HepG2 (cell line): ENCODE results near the gene DHX57. TPM values are rescaled to one million over a fixed set of nuclear protein-coding genes. Genes with fewer than 3 reads are reported as not detected.
A peak's percentile ranks its signal among the peaks of the same experiment; 100 is the strongest.

Experiments
- ATAC-seq: fragments of 200-7000 bp; cut with Tn5 transposase; 3 replicates; pipeline ENCODE4 v1.9.1; 2020; ENCODE audit warnings: mild to moderate bottlenecking, moderate library complexity
- BruUV-seq: library from RNA; stranded (reverse); fragments of 400-500 nt; replicated peaks from 2 replicates; lab custom pipeline; 2021; lab: Mats Ljungman, UMichigan
- CTCF ChIA-PET: fragments of 300-600 bp; formaldehyde crosslinking; extraction: SDS; loops from one replicate; lab custom pipeline; 2021; ENCODE audit warnings: low total read pairs, inconsistent platforms, low intra/inter-chr PET ratio; lab: Yijun Ruan, JAX
- POLR2A ChIA-PET: fragments of 350-600 bp; sonication (Branson Sonifier 250); formaldehyde crosslinking; loops from one replicate; lab custom pipeline; 2020; ENCODE audit warnings: antibody characterized with exemption, inconsistent platforms; lab: Yijun Ruan, JAX
- DNase-seq: peaks from one replicate; pipeline ENCODE4 v3.0.0-alpha.2; 2015; ENCODE audit warnings: low spot score
- FAIRE-seq: peaks from 3 replicates; lab custom pipeline; 2011; peaks lifted over from hg19 to GRCh38; lab: Jason Lieb, UNC
- H2AFZ ChIP-seq: one replicate; pipeline ENCODE4 v1.6.1; 2011; ENCODE audit warnings: low read length, inconsistent platforms
- H3K27ac ChIP-seq: fragments of 300-600 bp; 3 replicates; pipeline ENCODE4 v1.8.0; 2011; ENCODE audit warnings: mixed run types, mild to moderate bottlenecking, mixed read lengths, low read length, inconsistent platforms; ENCODE audit not compliant: insufficient read depth; ENCODE audit errors: extremely low read length
- H3K27me3 ChIP-seq, 2 experiments: fragments of 200-600 bp in 1 of 2; 2 replicates in 1 of 2; 3 replicates in 1 of 2; pipeline versions ENCODE4 v1.6.0 to v1.8.0; 2011; ENCODE audit warnings: low read length in 2 of 2, mild to moderate bottlenecking in 2 of 2, moderate library complexity in 2 of 2, inconsistent platforms in 1 of 2; ENCODE audit not compliant: insufficient read depth in 2 of 2, control insufficient read depth in 1 of 2
- H3K36me3 ChIP-seq, 2 experiments: fragments of 200-600 bp in 1 of 2; replicated peaks in 1 of 2; 2 replicates in 1 of 2; 3 replicates in 1 of 2; pipeline versions ENCODE4 v1.5.1 to v1.8.0; 2011; ENCODE audit warnings: low read length in 2 of 2, inconsistent platforms in 1 of 2; ENCODE audit not compliant: insufficient read depth in 2 of 2, control insufficient read depth in 1 of 2
- H3K4me1 ChIP-seq: 2 replicates; pipeline ENCODE4 v1.5.1; 2012; ENCODE audit warnings: low read length, inconsistent platforms; ENCODE audit not compliant: insufficient read depth
- H3K4me2 ChIP-seq: 2 replicates; pipeline ENCODE4 v1.6.0; 2011; ENCODE audit warnings: low read depth, low read length, inconsistent platforms
- H3K4me3 ChIP-seq, 3 experiments: fragments of 200-600 bp in 1 of 3; sonication (generic), shearing (Covaris generic) in 1 of 3; replicated peaks in 1 of 3; 2 replicates each; pipeline ENCODE4 v1.5.1; 2011 to 2016; ENCODE audit warnings: low read length in 3 of 3, inconsistent platforms in 2 of 3, low read depth in 2 of 3, mild to moderate bottlenecking in 2 of 3, control low read depth in 1 of 3, mixed read lengths in 1 of 3; ENCODE audit not compliant: insufficient read depth in 1 of 3
- H3K79me2 ChIP-seq: one replicate; pipeline ENCODE4 v1.6.1; 2011; ENCODE audit warnings: low read length, inconsistent platforms; ENCODE audit not compliant: insufficient read depth
- H3K9ac ChIP-seq: 2 replicates; pipeline ENCODE4 v1.6.0; 2011; ENCODE audit warnings: mild to moderate bottlenecking, low read depth, low read length, inconsistent platforms; ENCODE audit not compliant: insufficient read depth
- H3K9me3 ChIP-seq: 2 replicates; pipeline ENCODE4 v1.5.1; 2012; ENCODE audit warnings: mild to moderate bottlenecking, low read length
- H4K20me1 ChIP-seq: 2 replicates; pipeline ENCODE4 v1.6.0; 2011; ENCODE audit warnings: inconsistent platforms, mild to moderate bottlenecking, low read length, moderate library complexity; ENCODE audit not compliant: insufficient read depth
- ATF7 ChIP-seq, 2 experiments: fragments of 450-650 bp in 1 of 2; sonication (generic) in 1 of 2; formaldehyde crosslinking in 1 of 2; IDR thresholded peaks; 2 replicates each; pipeline versions ENCODE4 v1.4.0 to v1.6.1; 2016 to 2020; ENCODE audit warnings: antibody characterized with exemption in 1 of 2, mild to moderate bottlenecking in 1 of 2, missing genetic modification reagents in 1 of 2
- CEBPB ChIP-seq: IDR thresholded peaks from 2 replicates; pipeline ENCODE4 v1.6.1; 2011; ENCODE audit warnings: low read depth, low read length, improper control_type of control experiment, borderline replicate concordance
- CEBPG ChIP-seq: IDR thresholded peaks from 2 replicates; pipeline ENCODE4 v1.6.1; 2016
- ETV5 ChIP-seq: IDR thresholded peaks from 2 replicates; pipeline ENCODE4 v1.6.1; 2018; ENCODE audit warnings: missing biosample characterization, missing genetic modification reagents, inconsistent platforms, borderline replicate concordance
- KLF11 ChIP-seq: IDR thresholded peaks from 2 replicates; pipeline ENCODE4 v1.6.1; 2016; ENCODE audit warnings: missing compliant biosample characterization
- SALL2 ChIP-seq: sonication (generic); formaldehyde crosslinking; IDR thresholded peaks from 2 replicates; pipeline ENCODE4 v1.8.1; 2023; ENCODE audit warnings: mild to moderate bottlenecking, missing genetic modification reagents, inconsistent platforms
- ZBTB7A ChIP-seq: sonication (generic); formaldehyde crosslinking; IDR thresholded peaks from 2 replicates; pipeline ENCODE4 v1.8.0; 2022; ENCODE audit warnings: mild to moderate bottlenecking, missing genetic modification reagents
- WGBS: methylation state at CpG from one replicate; pipeline ENCODE4 v1.1.6; 2017; ENCODE audit warnings: low lambda C conversion rate; 5-methylcytosine and 5-hydroxymethylcytosine counted together
- in situ Hi-C: cut with HindIII; loops from 2 replicates; pipeline ENCODE4 v1.10.0; 2017; ENCODE audit warnings: low pct_unique_long_range_greater_than_20kb; ENCODE audit not compliant: extremely low pct_ligation_motif_present
- intact Hi-C: fragments of 100-400 bp; cut with micrococcal nuclease; formaldehyde crosslinking; loops from one replicate; pipeline ENCODE4 v1.10.0; 2022; ENCODE audit not compliant: unreplicated experiment
- polyA plus RNA-seq, 8 experiments: library from polyadenylated mRNA; depleted of rRNA in 3 of 8; stranded (reverse) in 7 of 8; unstranded in 1 of 8; fragments of >200 nt; fragmentation: Illumina TruSeq in 4 of 8; extraction: Trizol in 4 of 8; gene quantifications; 2 replicates each; pipeline versions ENCODE4 v1.2.1 to v1.2.3, GENCODE V29; 2011 to 2016; ENCODE audit warnings: low read depth in 4 of 8, missing spikeins in 1 of 8, mixed read lengths in 1 of 8; ENCODE audit not compliant: insufficient read depth in 1 of 8
- total RNA-seq, 5 experiments: library from RNA; depleted of rRNA; stranded (reverse); fragments of >200 nt; fragmentation: Illumina TruSeq; extraction: Trizol; gene quantifications; 2 replicates each; pipeline ENCODE4 v1.2.3, GENCODE V29; 2016; ENCODE audit warnings: low read depth in 1 of 5
- TF ChIP-seq, protein P1 (sequence below): conservative IDR thresholded peaks from 2 replicates; pipeline ENCODE4 v1.6.1; 2018; ENCODE audit warnings: missing genetic modification reagents

DHX57 gene
- total and polyA plus RNA-seq, 2 of the 13 experiments (the other 11 are each of a cell fraction or from before 2014, with no cell fraction given) = 9.2 to 24.2 TPM

DNA sequence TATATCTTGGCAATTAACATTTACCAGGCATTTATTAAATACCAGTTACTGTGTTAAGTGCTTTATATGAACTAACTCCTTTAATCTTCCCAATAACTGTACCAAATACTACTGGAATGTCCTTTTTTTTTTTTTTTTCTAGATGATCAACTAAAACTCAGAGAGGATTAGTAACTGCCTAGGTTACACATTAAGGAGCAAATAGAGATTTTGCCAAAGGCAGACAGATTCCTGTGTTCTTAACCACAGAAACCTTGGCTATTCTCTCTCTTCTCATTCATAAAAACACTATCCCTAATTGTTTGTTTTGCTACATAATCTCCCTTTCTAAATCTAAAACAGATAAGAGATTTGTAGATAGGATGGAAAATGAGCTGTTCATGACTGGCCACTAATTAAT is 13.3 kb downstream of the DHX57 start:
- peaks cover 13 to 53% of the 10 kb centered on the region in 2 experiments for H3K36me3 ChIP-seq
- ChIA-PET POLR2A (no interaction called here), CTCF (no interaction called here)
- H4K20me1 ChIP-seq = no peaks in the 10 kb centered on the region
- H3K4me3 ChIP-seq = no peak overlapping the region
- TF ChIP-seq ATF7 (IDR thresholded peaks at IDR 0.05) (no peak), ATF7 (CRISPR knock-in tag; IDR thresholded peaks at IDR 0.05) (no peak), ETV5 (no peak), SALL2 (CRISPR knock-in tag) (no peak), ZBTB7A (CRISPR knock-in tag) (no peak)
- TF ChIP-seq, protein P1, sequence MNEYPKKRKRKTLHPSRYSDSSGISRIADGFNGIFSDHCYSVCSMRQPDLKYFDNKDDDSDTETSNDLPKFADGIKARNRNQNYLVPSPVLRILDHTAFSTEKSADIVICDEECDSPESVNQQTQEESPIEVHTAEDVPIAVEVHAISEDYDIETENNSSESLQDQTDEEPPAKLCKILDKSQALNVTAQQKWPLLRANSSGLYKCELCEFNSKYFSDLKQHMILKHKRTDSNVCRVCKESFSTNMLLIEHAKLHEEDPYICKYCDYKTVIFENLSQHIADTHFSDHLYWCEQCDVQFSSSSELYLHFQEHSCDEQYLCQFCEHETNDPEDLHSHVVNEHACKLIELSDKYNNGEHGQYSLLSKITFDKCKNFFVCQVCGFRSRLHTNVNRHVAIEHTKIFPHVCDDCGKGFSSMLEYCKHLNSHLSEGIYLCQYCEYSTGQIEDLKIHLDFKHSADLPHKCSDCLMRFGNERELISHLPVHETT = no peak
- no peaks in the 10 kb centered on the region for H3K27me3 ChIP-seq
- H3K27ac ChIP-seq = no peak overlapping the region
- DNase-seq = no peak
- H3K4me1 ChIP-seq = 0 out of 2 replicates have a peak, but pooled peaks cover 1% of the 10 kb centered on the region
- H3K79me2 ChIP-seq = no peaks in the 10 kb centered on the region
- no TSS peak for BruUV-seq
- H2AFZ ChIP-seq = no peak overlapping the region
- ATAC-seq = no peak
- no peak overlapping the region for H3K9ac ChIP-seq
- no peak overlapping the region for H3K4me2 ChIP-seq
- no peak for FAIRE-seq
- intact Hi-C loops (no loop called here), in situ Hi-C loops (no loop called here)
- no peaks in the 10 kb centered on the region for H3K9me3 ChIP-seq

DNA sequence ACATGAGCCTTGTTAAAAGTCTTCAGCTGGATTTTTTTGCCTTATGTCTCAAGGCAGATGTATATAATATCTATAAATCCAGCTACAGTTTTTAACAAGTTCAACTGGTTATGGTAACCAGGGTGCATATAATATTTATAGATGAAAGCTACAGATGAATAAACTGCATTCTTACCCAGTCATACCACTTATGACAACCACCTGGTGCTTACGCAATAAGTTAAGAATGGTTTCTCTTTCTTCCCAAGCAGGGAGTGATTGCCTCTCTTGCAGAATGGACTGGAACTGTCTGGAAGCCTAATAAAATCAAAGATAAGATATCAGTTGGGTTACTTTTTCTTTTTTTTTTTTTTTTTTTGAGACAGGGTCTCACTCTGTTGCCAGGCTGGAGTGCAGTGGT is 19.6 kb downstream of the DHX57 start:
- Histone ChIP-seq H3K36me3 (peaks cover 12 to 57% of the 10 kb centered on the region in 2 experiments), H3K27me3 (no peaks in the 10 kb centered on the region), H3K4me1 (no peaks in the 10 kb centered on the region), H3K27ac (no peak overlapping the region), H3K9me3 (no peaks in the 10 kb centered on the region), H2AFZ (no peak overlapping the region), H3K9ac (no peak overlapping the region), H4K20me1 (no peaks in the 10 kb centered on the region), H3K79me2 (no peaks in the 10 kb centered on the region), H3K4me2 (no peak overlapping the region), H3K4me3 (no peak overlapping the region)
- no peak for DNase-seq
- ChIA-PET CTCF (no interaction called here), POLR2A (interaction anchor here (1.0 kb wide), 1 partner anchor 105 kb away, joined by 5 read pairs; the partner anchor contains the start of gene SRSF7)
- in situ Hi-C loops = no loop called here
- TF ChIP-seq CEBPG (peak; percentile 62), KLF11 (CRISPR knock-in tag) (no peak), CEBPB (peak; percentile 90)
- 100% methylated on average over 1 of the region's 1 CpG for WGBS
- FAIRE-seq = no peak
- BruUV-seq = no TSS peak
- ATAC-seq = no peak
- intact Hi-C loops = no loop called here
